OCI-LY1 (cell line): ENCODE data around the gene ELL.

ENCODE experiments used
- H2AFZ ChIP-seq: fragments of 200-600 bp; sonication (generic), shearing (Covaris generic); 2 replicates; pipeline ENCODE4 v1.6.0; 2014; ENCODE audit warnings: antibody characterized with exemption, mild to moderate bottlenecking, low read length
- H3F3A ChIP-seq: fragments of 200-600 bp; sonication (generic), shearing (Covaris generic); 2 replicates; pipeline ENCODE4 v1.6.0; 2014; ENCODE audit warnings: mild to moderate bottlenecking, antibody characterized with exemption, low read length, moderate library complexity; ENCODE audit not compliant: insufficient read depth
- H3K27ac ChIP-seq: fragments of 200-600 bp; sonication (generic); 2 replicates; pipeline ENCODE4 v1.5.1; 2014; ENCODE audit warnings: low read length, mixed run types, mild to moderate bottlenecking, low read depth; ENCODE audit not compliant: poor library complexity, severe bottlenecking
- H3K27me3 ChIP-seq: fragments of 200-600 bp; sonication (generic); 2 replicates; pipeline ENCODE4 v1.6.0; 2014; ENCODE audit warnings: antibody characterized with exemption, mild to moderate bottlenecking, low read length, moderate library complexity; ENCODE audit not compliant: insufficient read depth
- H3K36me3 ChIP-seq: fragments of 200-600 bp; sonication (generic); 2 replicates; pipeline ENCODE4 v1.6.1; 2014; ENCODE audit warnings: mild to moderate bottlenecking, antibody characterized with exemption, low read length, moderate library complexity, mixed read lengths; ENCODE audit not compliant: insufficient read depth
- H3K4me1 ChIP-seq: fragments of 200-600 bp; sonication (generic); 2 replicates; pipeline ENCODE4 v1.5.1; 2014; ENCODE audit warnings: mild to moderate bottlenecking, low read length, moderate library complexity; ENCODE audit not compliant: insufficient read depth, severe bottlenecking
- H3K4me2 ChIP-seq: fragments of 200-600 bp; sonication (generic), shearing (Covaris generic); 2 replicates; pipeline ENCODE4 v1.6.1; 2014; ENCODE audit warnings: low read length
- H3K4me3 ChIP-seq: fragments of 200-600 bp; sonication (generic); 2 replicates; pipeline ENCODE4 v1.5.1; 2014; ENCODE audit warnings: low read length, low read depth, mild to moderate bottlenecking, mixed read lengths; ENCODE audit not compliant: poor library complexity, severe bottlenecking
- H3K79me2 ChIP-seq: fragments of 200-600 bp; shearing (Covaris generic); 2 replicates; pipeline ENCODE4 v1.6.1; 2016; ENCODE audit warnings: mixed run types, low read length, mixed read lengths; ENCODE audit not compliant: insufficient read depth
- H3K9ac ChIP-seq: fragments of 200-600 bp; sonication (generic), shearing (Covaris generic); 2 replicates; pipeline ENCODE4 v1.6.1; 2014; ENCODE audit warnings: mild to moderate bottlenecking, low read length, mixed read lengths
- H3K9me2 ChIP-seq: fragments of 200-600 bp; sonication (generic), shearing (Covaris generic); 2 replicates; pipeline ENCODE4 v1.6.1; 2014; ENCODE audit warnings: low read depth, mild to moderate bottlenecking, low read length, mixed read lengths
- H3K9me3 ChIP-seq: fragments of 200-600 bp; shearing (Covaris generic); 2 replicates; pipeline ENCODE4 v1.6.1; 2014; ENCODE audit warnings: low read length, mixed read lengths
- H4K20me1 ChIP-seq: fragments of 200-600 bp; sonication (generic), shearing (Covaris generic); 2 replicates; pipeline ENCODE4 v1.6.0; 2016; ENCODE audit warnings: mild to moderate bottlenecking, low read length; ENCODE audit not compliant: insufficient read depth
- EZH2 ChIP-seq: fragments of 200-600 bp; sonication (generic), shearing (Covaris generic); IDR thresholded peaks from 2 replicates; pipeline ENCODE4 v1.8.0; 2017; ENCODE audit warnings: borderline replicate concordance, mixed run types, mild to moderate bottlenecking, antibody characterized with exemption, low read length, moderate library complexity, mixed read lengths
- TF ChIP-seq, protein P1 (sequence below): fragments of 200-600 bp; sonication (generic), shearing (Covaris generic); IDR thresholded peaks from 2 replicates; pipeline ENCODE4 v1.5.1; 2017; ENCODE audit warnings: mild to moderate bottlenecking, antibody characterized with exemption, low read length, moderate library complexity, mixed read lengths

ELL gene

DNA sequence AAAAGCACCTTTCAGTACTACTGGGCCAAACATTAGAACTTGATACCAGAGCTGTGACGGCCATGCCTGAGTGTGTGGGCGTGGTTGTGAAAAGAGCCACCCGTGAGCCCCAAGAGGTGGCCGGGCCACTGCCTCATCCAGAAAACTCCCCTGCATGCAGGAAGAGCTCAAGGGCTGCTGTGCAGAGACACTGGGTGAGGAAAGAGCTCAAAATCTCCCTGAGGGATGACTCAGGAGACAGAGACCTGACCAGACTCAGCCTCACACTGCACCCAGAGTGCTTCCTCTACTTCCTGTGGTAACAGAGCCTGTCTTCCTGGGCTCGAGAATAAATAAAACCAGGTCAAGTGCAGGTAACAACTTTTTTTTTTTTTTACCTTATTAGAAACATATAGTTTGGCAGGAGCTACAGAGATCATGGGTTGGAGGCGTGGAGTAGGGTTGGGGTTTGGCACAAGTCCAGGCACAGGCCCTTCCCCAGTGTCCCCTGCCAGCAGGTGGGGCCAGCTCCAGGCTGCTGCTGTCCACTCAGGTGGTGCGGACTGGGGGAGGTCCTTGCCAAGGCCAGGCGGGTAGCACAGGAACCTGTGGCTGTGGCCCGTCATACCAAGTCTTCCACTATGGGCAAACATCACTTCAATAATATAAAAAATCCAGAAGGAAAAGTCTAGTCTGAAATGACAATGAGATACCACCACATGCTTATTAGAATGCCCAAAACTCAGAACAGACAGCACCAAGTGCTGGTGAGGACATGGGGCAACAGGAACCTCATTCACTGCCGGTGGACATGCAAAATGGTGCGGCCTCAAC is 25.5 kb downstream of the ELL start:
- Histone ChIP-seq H3K27ac (no peak overlapping the region), H3K4me2 (no peak overlapping the region; the same call in 1 of the 2 replicates), H3F3A (no peaks in the 10 kb centered on the region), H3K9me3 (no peaks in the 10 kb centered on the region), H3K9ac (no peak overlapping the region), H3K79me2 (0 out of 2 replicates have a peak, but pooled peaks cover 2% of the 10 kb centered on the region), H4K20me1 (no peaks in the 10 kb centered on the region; the same call in 1 of the 2 replicates), H3K4me3 (no peak overlapping the region), H3K36me3 (no peaks in the 10 kb centered on the region), H3K9me2 (no peaks in the 10 kb centered on the region), H3K27me3 (no peaks in the 10 kb centered on the region), H3K4me1 (peaks cover 11% of the 10 kb centered on the region), H2AFZ (no peak overlapping the region)
- TF ChIP-seq, protein P1, sequence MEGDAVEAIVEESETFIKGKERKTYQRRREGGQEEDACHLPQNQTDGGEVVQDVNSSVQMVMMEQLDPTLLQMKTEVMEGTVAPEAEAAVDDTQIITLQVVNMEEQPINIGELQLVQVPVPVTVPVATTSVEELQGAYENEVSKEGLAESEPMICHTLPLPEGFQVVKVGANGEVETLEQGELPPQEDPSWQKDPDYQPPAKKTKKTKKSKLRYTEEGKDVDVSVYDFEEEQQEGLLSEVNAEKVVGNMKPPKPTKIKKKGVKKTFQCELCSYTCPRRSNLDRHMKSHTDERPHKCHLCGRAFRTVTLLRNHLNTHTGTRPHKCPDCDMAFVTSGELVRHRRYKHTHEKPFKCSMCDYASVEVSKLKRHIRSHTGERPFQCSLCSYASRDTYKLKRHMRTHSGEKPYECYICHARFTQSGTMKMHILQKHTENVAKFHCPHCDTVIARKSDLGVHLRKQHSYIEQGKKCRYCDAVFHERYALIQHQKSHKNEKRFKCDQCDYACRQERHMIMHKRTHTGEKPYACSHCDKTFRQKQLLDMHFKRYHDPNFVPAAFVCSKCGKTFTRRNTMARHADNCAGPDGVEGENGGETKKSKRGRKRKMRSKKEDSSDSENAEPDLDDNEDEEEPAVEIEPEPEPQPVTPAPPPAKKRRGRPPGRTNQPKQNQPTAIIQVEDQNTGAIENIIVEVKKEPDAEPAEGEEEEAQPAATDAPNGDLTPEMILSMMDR: no peak
- TF ChIP-seq EZH2: no peak

DNA sequence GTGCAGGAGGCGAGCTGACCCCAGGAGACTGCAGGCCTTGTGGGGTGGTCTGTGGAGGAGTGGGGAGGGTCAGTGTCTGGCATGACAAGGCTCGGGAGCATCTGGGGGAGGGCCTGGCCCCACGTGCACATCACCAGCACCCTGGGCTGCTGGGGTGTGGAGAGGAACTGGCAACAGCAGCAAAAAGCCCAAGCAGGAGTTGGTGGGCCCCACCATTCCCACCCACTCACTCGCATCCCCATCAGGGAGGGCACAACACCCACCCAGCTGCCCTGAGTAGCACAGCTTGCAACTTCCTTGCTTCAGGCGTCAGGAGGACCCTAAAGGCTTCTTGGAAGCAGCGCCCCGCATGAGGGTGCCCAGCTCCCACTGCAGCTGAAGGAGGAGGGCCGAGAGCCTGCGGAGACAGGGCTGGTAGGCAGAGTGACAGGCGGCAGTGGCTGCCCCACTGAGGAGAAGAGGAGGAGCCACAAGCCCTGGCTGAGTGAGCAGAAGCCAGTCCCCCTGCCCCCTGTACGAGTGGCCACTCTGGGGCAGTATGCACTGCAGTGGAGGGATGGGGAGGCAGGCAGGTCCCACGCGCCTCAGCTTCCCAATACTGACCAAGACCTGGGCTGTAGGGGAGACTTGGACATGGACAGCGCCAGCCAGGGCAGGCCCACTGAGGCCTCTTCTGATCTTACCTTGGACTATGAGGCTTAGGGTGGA is 26.5 kb downstream of the ELL start:
- Histone ChIP-seq H3K36me3 (no peaks in the 10 kb centered on the region), H3K9ac (no peak overlapping the region), H3K9me3 (no peaks in the 10 kb centered on the region), H3K4me1 (peaks cover 11% of the 10 kb centered on the region), H3F3A (no peaks in the 10 kb centered on the region), H2AFZ (no peak overlapping the region), H3K4me2 (no peak overlapping the region), H4K20me1 (no peaks in the 10 kb centered on the region; the same call in 1 of the 2 replicates), H3K27me3 (no peaks in the 10 kb centered on the region), H3K79me2 (0 out of 2 replicates have a peak, but pooled peaks cover 2% of the 10 kb centered on the region), H3K27ac (no peak overlapping the region), H3K4me3 (no peak overlapping the region), H3K9me2 (no peaks in the 10 kb centered on the region)
- TF ChIP-seq, protein P1: no peak
- TF ChIP-seq EZH2: no peak

DNA sequence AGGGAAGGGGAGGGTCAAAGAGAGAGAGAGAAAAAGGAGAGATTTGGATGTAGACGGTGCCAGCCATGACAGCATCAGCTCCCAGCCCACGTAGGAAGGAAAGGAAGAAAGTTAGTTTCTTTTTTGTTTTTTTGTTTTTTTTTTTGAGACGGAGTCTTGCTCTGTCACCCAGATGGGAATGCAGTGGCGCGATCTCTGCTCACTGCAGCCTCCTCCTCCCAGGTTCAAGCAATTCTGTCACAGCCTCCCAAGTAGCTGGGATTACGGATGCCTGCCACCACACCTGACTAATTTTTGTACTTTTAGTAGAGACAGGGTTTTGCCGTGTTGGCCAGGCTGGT is 27.6 kb downstream of the ELL start:
- Histone ChIP-seq H3K27ac (no peak overlapping the region), H4K20me1 (no peaks in the 10 kb centered on the region; the same call in 1 of the 2 replicates), H3K9ac (no peak overlapping the region), H3K79me2 (no peaks in the 10 kb centered on the region), H3K4me1 (peaks cover 11% of the 10 kb centered on the region), H3K9me2 (no peaks in the 10 kb centered on the region), H3K27me3 (no peaks in the 10 kb centered on the region), H3K4me2 (no peak overlapping the region), H3K4me3 (no peak overlapping the region), H2AFZ (no peak overlapping the region), H3K9me3 (no peaks in the 10 kb centered on the region), H3F3A (no peaks in the 10 kb centered on the region), H3K36me3 (no peaks in the 10 kb centered on the region)
- TF ChIP-seq, protein P1: no peak
